HCT116 (cell line): ENCODE measurements around the gene OR7G1. TPM values are rescaled to one million over a fixed set of nuclear protein-coding genes. Genes with fewer than 3 reads are reported as not detected.

ENCODE experiments used
- ATAC-seq: fragments of 200-7000 bp; cut with Tn5 transposase; 2 replicates; pipeline ENCODE4 v1.9.1; 2020; ENCODE audit warnings: mild to moderate bottlenecking, moderate library complexity
- BruUV-seq: library from RNA; stranded (reverse); fragments of 400-500 nt; replicated peaks from 2 replicates; lab custom pipeline; 2021; lab: Mats Ljungman, UMichigan
- CTCF ChIA-PET: fragments of 300-600 bp; sonication (Branson Sonifier 250); formaldehyde crosslinking; loops from one replicate; lab custom pipeline; 2021; ENCODE audit warnings: antibody characterized with exemption; lab: Charles Lee
- POLR2A ChIA-PET: fragments of 300-600, 350-600 bp; sonication (Branson Sonifier 250); formaldehyde crosslinking; loops from one replicate; lab custom pipeline; 2021; ENCODE audit warnings: antibody characterized with exemption; lab: Charles Lee
- RAD21 ChIA-PET, 2 experiments: fragments of 300-600 bp; sonication (Branson Sonifier 250); formaldehyde crosslinking; loops; one replicate each; lab custom pipeline; 2023; ENCODE audit warnings: low total read pairs in 2 of 2; ENCODE audit not compliant: uncharacterized antibody in 2 of 2, unreplicated experiment in 2 of 2, low non-redundant PET in 1 of 2; lab: Charles Lee
- DNase-seq: peaks from one replicate; pipeline ENCODE4 v3.0.0-alpha.2; 2010; ENCODE audit warnings: low read depth, low spot score
- H2AFZ ChIP-seq: fragments of 200-600 bp; shearing (Covaris generic), sonication (generic); 2 replicates; pipeline ENCODE4 v1.6.1; 2017; ENCODE audit warnings: low read depth, mixed run types, mixed read lengths, antibody characterized with exemption, low read length; ENCODE audit not compliant: poor library complexity, severe bottlenecking
- H3K27ac ChIP-seq: 2 replicates; pipeline ENCODE4 v1.5.1; 2012; ENCODE audit warnings: low read depth, low read length
- H3K27me3 ChIP-seq: fragments of 200-600 bp; sonication (generic); 2 replicates; pipeline ENCODE4 v1.6.1; 2016; ENCODE audit warnings: mixed run types, low read length, mixed read lengths; ENCODE audit not compliant: insufficient read depth
- H3K36me3 ChIP-seq, 2 experiments: fragments of 200-500 bp in 1 of 2; fragments of 200-600 bp in 1 of 2; sonication (Bioruptor generic) in 1 of 2; sonication (generic) in 1 of 2; 2 replicates each; pipeline versions ENCODE4 v1.5.1 to v1.6.1; 2014 to 2016; ENCODE audit warnings: low read length in 2 of 2, inconsistent platforms in 1 of 2, mixed read lengths in 1 of 2, mixed run types in 1 of 2; ENCODE audit not compliant: insufficient read depth in 2 of 2, control insufficient read depth in 1 of 2
- H3K4me1 ChIP-seq, 2 experiments: fragments of 200-600 bp in 1 of 2; sonication (generic) in 1 of 2; 2 replicates each; pipeline versions ENCODE4 v1.5.1 to v1.6.1; 2012 to 2017; ENCODE audit warnings: low read length in 2 of 2, inconsistent platforms in 1 of 2, mild to moderate bottlenecking in 1 of 2, mixed read lengths in 1 of 2, mixed run types in 1 of 2, moderate library complexity in 1 of 2; ENCODE audit not compliant: insufficient read depth in 2 of 2, control insufficient read depth in 1 of 2
- H3K4me2 ChIP-seq: fragments of 200-600 bp; sonication (generic); 2 replicates; pipeline ENCODE4 v1.6.1; 2017; ENCODE audit warnings: mixed run types, low read length, mixed read lengths
- H3K4me3 ChIP-seq, 2 experiments: fragments of 200-600 bp in 1 of 2; sonication (generic) in 1 of 2; replicated peaks in 1 of 2; 2 replicates each; pipeline ENCODE4 v1.5.1; 2011 to 2016; ENCODE audit warnings: low read length in 2 of 2, control low read depth in 1 of 2, low read depth in 1 of 2, mild to moderate bottlenecking in 1 of 2, mixed read lengths in 1 of 2, mixed run types in 1 of 2
- H3K79me2 ChIP-seq: fragments of 200-600 bp; sonication (generic); 2 replicates; pipeline ENCODE4 v1.6.1; 2017; ENCODE audit warnings: mild to moderate bottlenecking, mixed run types, low read length, moderate library complexity, mixed read lengths; ENCODE audit not compliant: insufficient read depth
- H3K9ac ChIP-seq: fragments of 200-600 bp; sonication (generic); 2 replicates; pipeline ENCODE4 v1.6.1; 2016; ENCODE audit warnings: low read length, mixed read lengths
- H3K9me2 ChIP-seq: fragments of 200-600 bp; sonication (generic), shearing (Covaris generic); 2 replicates; pipeline ENCODE4 v1.6.1; 2017; ENCODE audit warnings: mixed run types, mild to moderate bottlenecking, moderate library complexity; ENCODE audit not compliant: insufficient read depth
- H3K9me3 ChIP-seq, 2 experiments: fragments of 200-500 bp in 1 of 2; fragments of 200-600 bp in 1 of 2; sonication (Bioruptor generic) in 1 of 2; sonication (generic) in 1 of 2; 2 replicates each; pipeline ENCODE4 v1.6.1; 2014 to 2017; ENCODE audit warnings: low read length in 2 of 2, mixed read lengths in 2 of 2, inconsistent platforms in 1 of 2, low read depth in 1 of 2, mild to moderate bottlenecking in 1 of 2, mixed run types in 1 of 2, moderate library complexity in 1 of 2; ENCODE audit not compliant: control insufficient read depth in 1 of 2, insufficient read depth in 1 of 2
- H4K20me1 ChIP-seq: fragments of 200-600 bp; sonication (generic), shearing (Covaris generic); 2 replicates; pipeline ENCODE4 v1.6.1; 2017; ENCODE audit warnings: mixed run types, mild to moderate bottlenecking, moderate library complexity; ENCODE audit not compliant: insufficient read depth
- CEBPB ChIP-seq: IDR thresholded peaks from 2 replicates; pipeline ENCODE4 v1.6.1; 2012; ENCODE audit warnings: low read depth
- EGR1 ChIP-seq: IDR thresholded peaks from 2 replicates; pipeline ENCODE4 v1.6.1; 2012; ENCODE audit warnings: low read depth
- ELF1 ChIP-seq: IDR thresholded peaks from 2 replicates; pipeline ENCODE4 v1.6.1; 2012; ENCODE audit warnings: low read depth, borderline replicate concordance
- EZH2phosphoT487 ChIP-seq: fragments of 200-600 bp; IDR thresholded peaks from 2 replicates; pipeline ENCODE4 v1.6.1; 2018; ENCODE audit warnings: antibody characterized with exemption, borderline replicate concordance
- FOSL1 ChIP-seq: IDR thresholded peaks from 2 replicates; pipeline ENCODE4 v1.6.1; 2012; ENCODE audit warnings: low read depth
- JUND ChIP-seq: IDR thresholded peaks from 2 replicates; pipeline ENCODE4 v1.6.1; 2012
- POLR2A ChIP-seq: IDR thresholded peaks from 2 replicates; pipeline ENCODE4 v1.7.0; 2011; ENCODE audit warnings: borderline replicate concordance; ENCODE audit not compliant: insufficient read depth, insufficient read length; ENCODE audit errors: extremely low read depth
- POLR2AphosphoS5 ChIP-seq: IDR thresholded peaks from 2 replicates; pipeline ENCODE4 v1.6.1; 2011; ENCODE audit warnings: mild to moderate bottlenecking, low read depth, low read length, moderate library complexity
- RAD21 ChIP-seq: IDR thresholded peaks from 2 replicates; pipeline ENCODE4 v1.6.1; 2012; ENCODE audit warnings: low read depth, mild to moderate bottlenecking
- SIN3A ChIP-seq: IDR thresholded peaks from 2 replicates; pipeline ENCODE4 v1.6.1; 2012; ENCODE audit warnings: low read depth
- SRF ChIP-seq: IDR thresholded peaks from 2 replicates; pipeline ENCODE4 v1.6.1; 2012; ENCODE audit warnings: low read depth
- YY1 ChIP-seq: IDR thresholded peaks from 2 replicates; pipeline ENCODE4 v1.6.1; 2011; ENCODE audit warnings: low read length, low read depth, moderate library complexity, mild to moderate bottlenecking; ENCODE audit not compliant: insufficient replicate concordance; ENCODE audit errors: extremely low read depth
- intact Hi-C: fragments of 100-400 bp; cut with micrococcal nuclease; formaldehyde crosslinking; loops from 2 replicates; pipeline ENCODE4 v1.10.0; 2022
- total RNA-seq: library from RNA; stranded (reverse); gene quantifications from one replicate; pipeline ENCODE4 v1.2.1, GENCODE V29; 2021; ENCODE audit not compliant: unreplicated experiment
- TF ChIP-seq, protein P1 (sequence below): IDR thresholded peaks from 2 replicates; pipeline ENCODE4 v1.6.1; 2011; ENCODE audit warnings: mild to moderate bottlenecking, low read length, moderate library complexity; ENCODE audit not compliant: insufficient replicate concordance; ENCODE audit errors: extremely low read depth
- TF ChIP-seq, protein P2 (sequence below), 3 experiments: fragments of 200-600 bp in 1 of 3; sonication (generic) in 1 of 3; IDR thresholded peaks in 2 of 3; conservative IDR thresholded peaks in 1 of 3; 2 replicates each; pipeline ENCODE4 v1.5.1; 2012 to 2017; ENCODE audit warnings: low read depth in 2 of 3, low read length in 2 of 3, antibody characterized with exemption in 1 of 3, borderline replicate concordance in 1 of 3, control low read depth in 1 of 3, mild to moderate bottlenecking in 1 of 3, mixed read lengths in 1 of 3, mixed run types in 1 of 3, moderate library complexity in 1 of 3; ENCODE audit not compliant: insufficient read depth in 1 of 3
- TF ChIP-seq, protein P3 (sequence below): IDR thresholded peaks from 2 replicates; pipeline ENCODE4 v1.6.1; 2012

OR7G1 gene
- total RNA-seq, 1 experiment from 2014 or later: not detected

GRCh38 chr19:9132422-9132821 is 16.9 kb upstream of the OR7G1 start:
- ChIA-PET RAD21 (no interaction called here), POLR2A (no interaction called here), CTCF (no interaction called here)
- no peaks in the 10 kb centered on the region for H3K27me3 ChIP-seq
- no peaks in the 10 kb centered on the region for H4K20me1 ChIP-seq
- intact Hi-C loops: no loop called here
- H3K4me3 ChIP-seq: no peak overlapping the region
- no peak overlapping the region for H3K27ac ChIP-seq
- H3K9me3 ChIP-seq: no peaks in the 10 kb centered on the region
- H3K4me1 ChIP-seq: peaks cover 14 to 30% of the 10 kb centered on the region in 2 experiments
- no peaks in the 10 kb centered on the region for H3K9me2 ChIP-seq
- H3K36me3 ChIP-seq: no peaks in the 10 kb centered on the region
- H3K79me2 ChIP-seq: no peaks in the 10 kb centered on the region
- no peak overlapping the region for H3K4me2 ChIP-seq
- H3K9ac ChIP-seq: no peak overlapping the region
- no peak for ATAC-seq
- TF ChIP-seq SIN3A (no peak), ELF1 (no peak)
- TF ChIP-seq, protein P1, sequence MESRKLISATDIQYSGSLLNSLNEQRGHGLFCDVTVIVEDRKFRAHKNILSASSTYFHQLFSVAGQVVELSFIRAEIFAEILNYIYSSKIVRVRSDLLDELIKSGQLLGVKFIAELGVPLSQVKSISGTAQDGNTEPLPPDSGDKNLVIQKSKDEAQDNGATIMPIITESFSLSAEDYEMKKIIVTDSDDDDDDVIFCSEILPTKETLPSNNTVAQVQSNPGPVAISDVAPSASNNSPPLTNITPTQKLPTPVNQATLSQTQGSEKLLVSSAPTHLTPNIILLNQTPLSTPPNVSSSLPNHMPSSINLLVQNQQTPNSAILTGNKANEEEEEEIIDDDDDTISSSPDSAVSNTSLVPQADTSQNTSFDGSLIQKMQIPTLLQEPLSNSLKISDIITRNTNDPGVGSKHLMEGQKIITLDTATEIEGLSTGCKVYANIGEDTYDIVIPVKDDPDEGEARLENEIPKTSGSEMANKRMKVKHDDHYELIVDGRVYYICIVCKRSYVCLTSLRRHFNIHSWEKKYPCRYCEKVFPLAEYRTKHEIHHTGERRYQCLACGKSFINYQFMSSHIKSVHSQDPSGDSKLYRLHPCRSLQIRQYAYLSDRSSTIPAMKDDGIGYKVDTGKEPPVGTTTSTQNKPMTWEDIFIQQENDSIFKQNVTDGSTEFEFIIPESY: no peak
- H2AFZ ChIP-seq: no peak overlapping the region
- no TSS peak for BruUV-seq
- DNase-seq: no peak

DNA sequence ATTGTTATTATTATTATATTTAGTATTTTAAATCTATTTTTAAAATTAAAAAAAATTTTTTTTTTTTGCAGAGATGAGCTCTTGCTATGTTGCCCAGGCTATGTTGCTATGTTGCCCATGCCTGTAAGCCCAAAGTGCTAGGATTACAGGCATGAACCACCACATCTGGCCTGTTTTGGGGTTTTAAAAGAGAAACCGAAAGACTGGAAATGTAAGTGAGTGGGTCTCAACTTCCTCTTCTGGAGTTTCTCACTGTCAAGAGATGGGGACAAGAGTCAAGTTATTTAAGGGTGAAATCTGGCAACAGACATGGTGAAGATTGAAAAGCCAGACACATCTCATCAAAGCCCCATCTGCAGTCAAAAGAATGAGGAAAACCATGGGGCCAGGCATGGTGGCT is 15.4 kb upstream of the OR7G1 start:
- ATAC-seq: no peak
- H3K4me2 ChIP-seq: peak overlapping the region; percentile 12; the same call in 1 of the 2 replicates
- no peaks in the 10 kb centered on the region for H3K9me2 ChIP-seq
- peaks cover 16 to 31% of the 10 kb centered on the region in 2 experiments for H3K4me1 ChIP-seq
- intact Hi-C loops: no loop called here
- H4K20me1 ChIP-seq: no peaks in the 10 kb centered on the region
- ChIA-PET RAD21 (no interaction called here), CTCF (no interaction called here), POLR2A (no interaction called here)
- H3K9ac ChIP-seq: no peak overlapping the region
- no peak for DNase-seq
- H3K36me3 ChIP-seq: no peaks in the 10 kb centered on the region
- H2AFZ ChIP-seq: no peak overlapping the region
- no peaks in the 10 kb centered on the region for H3K79me2 ChIP-seq
- no peaks in the 10 kb centered on the region for H3K27me3 ChIP-seq
- H3K27ac ChIP-seq: no peak overlapping the region
- BruUV-seq: no TSS peak
- no peak overlapping the region for H3K4me3 ChIP-seq
- H3K9me3 ChIP-seq: no peaks in the 10 kb centered on the region
- no peak for TF ChIP-seq YY1
- TF ChIP-seq, protein P1: no peak
- no peak for TF ChIP-seq JUND
- TF ChIP-seq CEBPB: no peak
- TF ChIP-seq EGR1: no peak
- no peak for TF ChIP-seq POLR2AphosphoS5
- no peak for TF ChIP-seq EZH2phosphoT487
- TF ChIP-seq SRF: no peak
- TF ChIP-seq, protein P2, sequence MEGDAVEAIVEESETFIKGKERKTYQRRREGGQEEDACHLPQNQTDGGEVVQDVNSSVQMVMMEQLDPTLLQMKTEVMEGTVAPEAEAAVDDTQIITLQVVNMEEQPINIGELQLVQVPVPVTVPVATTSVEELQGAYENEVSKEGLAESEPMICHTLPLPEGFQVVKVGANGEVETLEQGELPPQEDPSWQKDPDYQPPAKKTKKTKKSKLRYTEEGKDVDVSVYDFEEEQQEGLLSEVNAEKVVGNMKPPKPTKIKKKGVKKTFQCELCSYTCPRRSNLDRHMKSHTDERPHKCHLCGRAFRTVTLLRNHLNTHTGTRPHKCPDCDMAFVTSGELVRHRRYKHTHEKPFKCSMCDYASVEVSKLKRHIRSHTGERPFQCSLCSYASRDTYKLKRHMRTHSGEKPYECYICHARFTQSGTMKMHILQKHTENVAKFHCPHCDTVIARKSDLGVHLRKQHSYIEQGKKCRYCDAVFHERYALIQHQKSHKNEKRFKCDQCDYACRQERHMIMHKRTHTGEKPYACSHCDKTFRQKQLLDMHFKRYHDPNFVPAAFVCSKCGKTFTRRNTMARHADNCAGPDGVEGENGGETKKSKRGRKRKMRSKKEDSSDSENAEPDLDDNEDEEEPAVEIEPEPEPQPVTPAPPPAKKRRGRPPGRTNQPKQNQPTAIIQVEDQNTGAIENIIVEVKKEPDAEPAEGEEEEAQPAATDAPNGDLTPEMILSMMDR (IDR thresholded peaks at IDR 0.05 in 2 of 3, conservative IDR thresholded peaks at IDR 0.05 in 1 of 3; ENCODE audit: borderline replicate concordance in 1 of 3, insufficient read depth in 1 of 3, low read depth in 2 of 3, low read length in 2 of 3): no peak
- no peak for TF ChIP-seq RAD21
- no peak for TF ChIP-seq ELF1
- TF ChIP-seq, protein P3, sequence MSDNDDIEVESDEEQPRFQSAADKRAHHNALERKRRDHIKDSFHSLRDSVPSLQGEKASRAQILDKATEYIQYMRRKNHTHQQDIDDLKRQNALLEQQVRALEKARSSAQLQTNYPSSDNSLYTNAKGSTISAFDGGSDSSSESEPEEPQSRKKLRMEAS: no peak
- TF ChIP-seq FOSL1: no peak
- TF ChIP-seq POLR2A: no peak
